ENCODE results near the gene SETD2. TPM values are rescaled to one million over a fixed set of nuclear protein-coding genes. Genes with fewer than 3 reads are reported as not detected.

SETD2 gene
- total RNA-seq, 4 donors from 2014 or later = 54.0 to 70.2 (median 58.5) TPM

DNA sequence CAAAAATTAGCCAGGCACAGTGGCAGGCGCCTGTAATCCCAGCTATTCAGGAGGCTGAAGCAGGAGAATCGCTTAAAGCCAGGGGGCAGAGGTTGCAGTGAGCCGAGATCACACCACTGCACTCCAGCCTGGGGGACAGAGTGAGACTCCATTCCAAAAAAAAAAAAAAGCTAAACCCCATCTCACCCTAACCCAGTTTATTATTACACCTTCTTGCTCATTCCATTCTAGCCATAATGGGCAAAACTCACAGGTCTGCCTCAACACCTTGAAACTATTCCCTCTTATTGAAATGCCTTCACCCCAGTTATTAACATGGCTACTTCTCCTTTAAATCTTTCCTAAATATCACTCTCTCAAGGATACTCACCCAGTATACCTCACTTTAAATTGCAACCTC is 4.1 kb downstream of the SETD2 start:
- TF ChIP-seq POLR2AphosphoS5 (IDR thresholded peaks at IDR 0.05) = no peak
- no peak for TF ChIP-seq CTCF (IDR thresholded peaks at IDR 0.05)
- no peak for TF ChIP-seq POLR2A (IDR thresholded peaks at IDR 0.05)
- TF ChIP-seq EP300 (IDR thresholded peaks at IDR 0.05) = no peak
- Histone ChIP-seq H3K9me3 (no peaks in the 10 kb centered on the region), H3K4me1 (peaks cover 15 to 81% (median 36%) of the 10 kb centered on the region in 3 donors), H3K4me3 (no peak overlapping the region), H3K27ac (peak overlapping the region in 1 of 4 donors; percentile 15), H3K27me3 (no peaks in the 10 kb centered on the region), H3K36me3 (no peaks in the 10 kb centered on the region)
- 61 to 92% methylated on average over 2 to 3 of the region's 3 CpGs for WGBS, 2 donors (ENCODE audit: low coverage in 1 of 2)
- no peak for ATAC-seq

DNA sequence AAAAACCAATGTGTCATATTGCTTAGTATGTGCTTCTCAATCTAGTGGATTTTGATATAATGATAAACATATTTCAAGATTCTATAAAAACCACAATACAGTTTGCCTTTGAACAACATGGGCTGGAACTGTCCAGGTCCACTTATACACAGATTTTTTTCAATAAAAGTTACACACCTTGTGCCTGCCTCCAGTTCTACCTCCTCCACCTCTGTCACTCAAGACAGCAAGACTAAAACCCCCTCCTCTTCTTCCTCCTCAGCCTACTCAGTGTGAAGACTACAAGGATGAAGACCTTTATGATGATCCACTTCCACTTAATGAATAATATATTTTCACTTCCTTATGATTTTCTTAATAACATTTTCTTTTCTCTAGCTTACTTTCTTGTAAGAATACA is 5.7 kb downstream of the SETD2 start:
- ATAC-seq = no peak
- H3K4me1 ChIP-seq = peaks cover 15 to 83% (median 36%) of the 10 kb centered on the region in 3 donors
- no peaks in the 10 kb centered on the region for H3K36me3 ChIP-seq
- TF ChIP-seq EP300 (IDR thresholded peaks at IDR 0.05) = no peak
- TF ChIP-seq POLR2AphosphoS5 (IDR thresholded peaks at IDR 0.05) = no peak
- no peak for TF ChIP-seq CTCF (IDR thresholded peaks at IDR 0.05)
- TF ChIP-seq POLR2A (IDR thresholded peaks at IDR 0.05) = no peak
- no peaks in the 10 kb centered on the region for H3K9me3 ChIP-seq
- H3K27me3 ChIP-seq = no peaks in the 10 kb centered on the region
- no peak overlapping the region for H3K27ac ChIP-seq
- H3K4me3 ChIP-seq = no peak overlapping the region

DNA sequence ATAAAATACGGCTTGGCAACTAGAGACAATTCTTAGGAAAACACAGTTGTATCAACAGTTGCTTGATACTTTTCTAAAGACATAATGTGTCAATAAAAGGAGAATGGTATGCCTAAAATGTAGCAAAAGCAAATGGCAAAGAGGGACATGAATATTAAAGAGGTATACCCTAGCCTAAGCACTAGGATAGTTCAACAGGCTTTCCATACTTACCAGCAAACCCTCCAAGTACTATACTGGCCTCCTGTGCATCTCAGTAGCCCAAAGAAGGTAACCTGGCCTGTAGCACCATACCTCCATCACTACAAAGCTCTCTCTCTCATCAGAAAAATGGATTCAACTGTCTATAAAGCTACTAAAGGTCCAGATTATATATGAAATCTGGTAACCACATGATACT is 7.5 kb downstream of the SETD2 start:
- no peak for ATAC-seq
- H3K27me3 ChIP-seq = no peaks in the 10 kb centered on the region
- H3K4me1 ChIP-seq = peaks cover 11 to 80% (median 25%) of the 10 kb centered on the region in 3 donors
- H3K9me3 ChIP-seq = no peaks in the 10 kb centered on the region
- TF ChIP-seq EP300 (IDR thresholded peaks at IDR 0.05) = no peak
- TF ChIP-seq CTCF (IDR thresholded peaks at IDR 0.05) = no peak
- TF ChIP-seq POLR2AphosphoS5 (IDR thresholded peaks at IDR 0.05) = no peak
- no peak for TF ChIP-seq POLR2A (IDR thresholded peaks at IDR 0.05)
- H3K36me3 ChIP-seq = no peaks in the 10 kb centered on the region
- H3K27ac ChIP-seq = no peak overlapping the region
- H3K4me3 ChIP-seq = no peak overlapping the region
- WGBS, 2 donors (ENCODE audit: low coverage in 1 of 2) = 25 to 67% methylated on average over 1 of the region's 1 CpG

GRCh38 chr3:47152578-47152977 is 11.3 kb downstream of the SETD2 start:
- TF ChIP-seq EP300 (IDR thresholded peaks at IDR 0.05) (no peak), CTCF (IDR thresholded peaks at IDR 0.05) (no peak), POLR2A (IDR thresholded peaks at IDR 0.05) (no peak), POLR2AphosphoS5 (IDR thresholded peaks at IDR 0.05) (no peak)
- Histone ChIP-seq H3K4me1 (peaks cover 0 to 68% (median 8%) of the 10 kb centered on the region in 3 donors), H3K36me3 (no peaks in the 10 kb centered on the region), H3K4me3 (no peak overlapping the region), H3K27ac (no peak overlapping the region), H3K27me3 (no peaks in the 10 kb centered on the region), H3K9me3 (no peaks in the 10 kb centered on the region)
- no peak for ATAC-seq
- WGBS, 2 donors (ENCODE audit: low coverage in 1 of 2) = 65 to 74% methylated on average over 2 of the region's 2 CpGs

GRCh38 chr3:47151836-47152235 is 12.1 kb downstream of the SETD2 start:
- no peak for ATAC-seq
- no peak overlapping the region for H3K27ac ChIP-seq
- 59 to 64% methylated on average over 1 of the region's 1 CpG for WGBS, 2 donors (ENCODE audit: low coverage in 1 of 2)
- no peak overlapping the region for H3K4me3 ChIP-seq
- no peaks in the 10 kb centered on the region for H3K27me3 ChIP-seq
- no peak for TF ChIP-seq POLR2A (IDR thresholded peaks at IDR 0.05)
- TF ChIP-seq EP300 (IDR thresholded peaks at IDR 0.05) = no peak
- TF ChIP-seq POLR2AphosphoS5 (IDR thresholded peaks at IDR 0.05) = no peak
- no peak for TF ChIP-seq CTCF (IDR thresholded peaks at IDR 0.05)
- no peaks in the 10 kb centered on the region for H3K36me3 ChIP-seq
- peaks cover 0 to 68% (median 8%) of the 10 kb centered on the region in 3 donors for H3K4me1 ChIP-seq
- no peaks in the 10 kb centered on the region for H3K9me3 ChIP-seq
